Activated naive CD4-positive, alpha-beta T cell treated with Interleukin-2 at 50 U/mL for 16 hours (primary cell): ENCODE results near the gene ACAD11.

Experiments
- DNase-seq: peaks from one replicate; pipeline ENCODE4 v3.0.0-alpha.2; 2020

The ACAD11 gene

GRCh38 chr3:132659365-132660051, at the start of gene ACAD11:
Gene ACAD11, minus strand, starts transcription at chr3:132659809. Its CDS starts 58 bp downstream, at chr3:132659751.
- DNase-seq = peak; percentile 29

GRCh38 chr3:132703733-132704132, 44.1 kb upstream of the ACAD11 start:
- no peak for DNase-seq

- no peak for DNase-seq
These were observed 35.8 kb upstream of the ACAD11 start for GRCh38 chr3:132695422-132695821.

GRCh38 chr3:132694991-132695390, 35.4 kb upstream of the ACAD11 start:
- DNase-seq = no peak

- no peak for DNase-seq
These were observed 30.4 kb upstream of the ACAD11 start for GRCh38 chr3:132690040-132690439.

- no peak for DNase-seq
These were observed 22.6 kb upstream of the ACAD11 start for GRCh38 chr3:132682201-132682600.

GRCh38 chr3:132681421-132681820, 21.8 kb upstream of the ACAD11 start:
- DNase-seq = no peak

GRCh38 chr3:132679911-132680310, 20.3 kb upstream of the ACAD11 start:
- no peak for DNase-seq

GRCh38 chr3:132675408-132675807, 15.8 kb upstream of the ACAD11 start:
- DNase-seq = no peak

- DNase-seq = no peak
These were observed 9.7 kb upstream of the ACAD11 start for GRCh38 chr3:132669256-132669777.

- DNase-seq = no peak
These were observed 5.7 kb upstream of the ACAD11 start for GRCh38 chr3:132665230-132665745.

- no peak for DNase-seq
These were observed 2.6 kb upstream of the ACAD11 start for GRCh38 chr3:132662212-132662611.

- no peak for DNase-seq
These were observed 1.5 kb upstream of the ACAD11 start for GRCh38 chr3:132661101-132661500.

GRCh38 chr3:132660811-132661070, 1.1 kb upstream of the ACAD11 start:
- no peak for DNase-seq

- peak; percentile 80 for DNase-seq
These were observed 622 bp upstream of the ACAD11 start, which contains the start of gene UBA5 for GRCh38 chr3:132660052-132660810. Gene UBA5, plus strand, starts transcription at chr3:132660329. Its CDS starts 209 bp downstream, at chr3:132660538.

- no peak for DNase-seq
These were observed 627 bp downstream of the ACAD11 start for GRCh38 chr3:132659000-132659364.

- DNase-seq = no peak
These were observed 1.5 kb downstream of the ACAD11 start for GRCh38 chr3:132657869-132658747.

- no peak for DNase-seq
These were observed 4.1 kb downstream of the ACAD11 start for GRCh38 chr3:132655471-132655870.

- DNase-seq = no peak
These were observed 4.9 kb downstream of the ACAD11 start for GRCh38 chr3:132654721-132655120.

- DNase-seq = no peak
These were observed 5.4 kb downstream of the ACAD11 start for GRCh38 chr3:132654190-132654589.

- no peak for DNase-seq
These were observed 6.9 kb downstream of the ACAD11 start for GRCh38 chr3:132652640-132653270.

GRCh38 chr3:132650153-132650552, 9.5 kb downstream of the ACAD11 start:
- no peak for DNase-seq

- no peak for DNase-seq
These were observed 14.6 kb downstream of the ACAD11 start for GRCh38 chr3:132645058-132645457.
